Neuronal stem cell (in vitro differentiated cells): ENCODE measurements around the gene COPG2.

Experiments
- DNase-seq: peaks from one replicate; pipeline ENCODE4 v3.0.0-alpha.2; 2013; ENCODE audit warnings: low spot score
- H2AFZ ChIP-seq: one replicate; pipeline ENCODE4 v1.6.1; 2013; ENCODE audit warnings: mild to moderate bottlenecking, low read length, inconsistent platforms
- H2AK5ac ChIP-seq: 2 replicates; pipeline ENCODE4 v1.6.1; 2013; ENCODE audit warnings: low read depth, mild to moderate bottlenecking, inconsistent platforms, low read length, moderate library complexity, mixed read lengths
- H2BK120ac ChIP-seq: 2 replicates; pipeline ENCODE4 v1.6.1; 2013; ENCODE audit warnings: low read depth, mild to moderate bottlenecking, inconsistent platforms, low read length, moderate library complexity, mixed read lengths
- H2BK12ac ChIP-seq: one replicate; pipeline ENCODE4 v1.6.1; 2013; ENCODE audit warnings: low read length, inconsistent platforms
- H2BK15ac ChIP-seq: 2 replicates; pipeline ENCODE4 v1.6.1; 2013; ENCODE audit warnings: mild to moderate bottlenecking, low read length, inconsistent platforms, mixed read lengths
- H2BK5ac ChIP-seq: one replicate; pipeline ENCODE4 v1.6.1; 2013; ENCODE audit warnings: inconsistent platforms, mild to moderate bottlenecking, low read length, moderate library complexity
- H3K14ac ChIP-seq: one replicate; pipeline ENCODE4 v1.6.1; 2013; ENCODE audit warnings: low read length, inconsistent platforms
- H3K18ac ChIP-seq: 2 replicates; pipeline ENCODE4 v1.6.1; 2013; ENCODE audit warnings: low read length, inconsistent platforms
- H3K23ac ChIP-seq: 2 replicates; pipeline ENCODE4 v1.6.1; 2013; ENCODE audit warnings: low read depth, mild to moderate bottlenecking, mixed read lengths, low read length, inconsistent platforms; ENCODE audit not compliant: poor library complexity
- H3K27ac ChIP-seq: replicated peaks from 3 replicates; pipeline ENCODE4 v1.5.1; 2013; ENCODE audit warnings: low read length, inconsistent platforms
- H3K27me3 ChIP-seq, 3 experiments: 2 replicates each; pipeline ENCODE4 v1.6.1; 2013; ENCODE audit warnings: low read length in 3 of 3, mild to moderate bottlenecking in 2 of 3, inconsistent platforms in 1 of 3, low read depth in 1 of 3, mixed read lengths in 1 of 3, moderate library complexity in 1 of 3; ENCODE audit not compliant: control insufficient read depth in 3 of 3, insufficient read depth in 3 of 3
- H3K36me3 ChIP-seq, 2 donors: replicated peaks in 1 of 2; 2 replicates each; pipeline ENCODE4 v1.6.1; 2013; ENCODE audit warnings: low read length in 2 of 2; ENCODE audit not compliant: control insufficient read depth in 2 of 2, insufficient read depth in 2 of 2
- H3K4ac ChIP-seq: 2 replicates; pipeline ENCODE4 v1.6.1; 2013; ENCODE audit warnings: inconsistent platforms, mild to moderate bottlenecking, low read length, moderate library complexity
- H3K4me1 ChIP-seq, 2 donors: 1 replicate in 1 of 2; 2 replicates in 1 of 2; pipeline ENCODE4 v1.6.1; 2013; ENCODE audit warnings: low read length in 2 of 2, low read depth in 1 of 2; ENCODE audit not compliant: control insufficient read depth in 2 of 2, insufficient read depth in 1 of 2
- H3K4me2 ChIP-seq: one replicate; pipeline ENCODE4 v1.6.1; 2013; ENCODE audit warnings: mild to moderate bottlenecking, low read length, inconsistent platforms; ENCODE audit not compliant: insufficient read depth, poor library complexity, severe bottlenecking
- H3K4me3 ChIP-seq, 2 donors: 2 replicates each; pipeline ENCODE4 v1.5.1; 2013; ENCODE audit warnings: low read length in 2 of 2, mild to moderate bottlenecking in 2 of 2, inconsistent platforms in 1 of 2, moderate library complexity in 1 of 2
- H3K79me1 ChIP-seq: one replicate; pipeline ENCODE4 v1.6.1; 2013; ENCODE audit warnings: low read depth, mild to moderate bottlenecking, inconsistent platforms, low read length, moderate library complexity
- H3K9ac ChIP-seq: one replicate; pipeline ENCODE4 v1.6.1; 2013; ENCODE audit warnings: mild to moderate bottlenecking, low read depth, low read length, inconsistent platforms; ENCODE audit not compliant: poor library complexity
- H3K9me3 ChIP-seq, 2 donors: replicated peaks in 1 of 2; 2 replicates each; pipeline versions ENCODE3 to v1.6.1; 2013; ENCODE audit warnings: low read length in 2 of 2, mild to moderate bottlenecking in 2 of 2, inconsistent platforms in 1 of 2, low read depth in 1 of 2, mixed read lengths in 1 of 2, moderate library complexity in 1 of 2; ENCODE audit not compliant: control insufficient read depth in 2 of 2, insufficient read depth in 1 of 2
- H4K8ac ChIP-seq: one replicate; pipeline ENCODE4 v1.6.1; 2013; ENCODE audit warnings: low read depth, mild to moderate bottlenecking, inconsistent platforms, low read length, moderate library complexity
- H4K91ac ChIP-seq: one replicate; pipeline ENCODE4 v1.6.1; 2013; ENCODE audit warnings: low read length, low read depth, mild to moderate bottlenecking, inconsistent platforms; ENCODE audit not compliant: poor library complexity
- WGBS, 2 donors: extraction: QIAGEN DNeasy Blood & Tissue Kit; methylation state at CpG; one replicate each; pipeline ENCODE4 v1.1.7; 2013; ENCODE audit warnings: missing lambda C conversion rate in 2 of 2, mixed read lengths in 1 of 2; ENCODE audit not compliant: insufficient read length in 2 of 2, insufficient replicate concordance in 1 of 2; ENCODE audit errors: extremely low coverage in 2 of 2; 5-methylcytosine and 5-hydroxymethylcytosine counted together

COPG2 gene

DNA sequence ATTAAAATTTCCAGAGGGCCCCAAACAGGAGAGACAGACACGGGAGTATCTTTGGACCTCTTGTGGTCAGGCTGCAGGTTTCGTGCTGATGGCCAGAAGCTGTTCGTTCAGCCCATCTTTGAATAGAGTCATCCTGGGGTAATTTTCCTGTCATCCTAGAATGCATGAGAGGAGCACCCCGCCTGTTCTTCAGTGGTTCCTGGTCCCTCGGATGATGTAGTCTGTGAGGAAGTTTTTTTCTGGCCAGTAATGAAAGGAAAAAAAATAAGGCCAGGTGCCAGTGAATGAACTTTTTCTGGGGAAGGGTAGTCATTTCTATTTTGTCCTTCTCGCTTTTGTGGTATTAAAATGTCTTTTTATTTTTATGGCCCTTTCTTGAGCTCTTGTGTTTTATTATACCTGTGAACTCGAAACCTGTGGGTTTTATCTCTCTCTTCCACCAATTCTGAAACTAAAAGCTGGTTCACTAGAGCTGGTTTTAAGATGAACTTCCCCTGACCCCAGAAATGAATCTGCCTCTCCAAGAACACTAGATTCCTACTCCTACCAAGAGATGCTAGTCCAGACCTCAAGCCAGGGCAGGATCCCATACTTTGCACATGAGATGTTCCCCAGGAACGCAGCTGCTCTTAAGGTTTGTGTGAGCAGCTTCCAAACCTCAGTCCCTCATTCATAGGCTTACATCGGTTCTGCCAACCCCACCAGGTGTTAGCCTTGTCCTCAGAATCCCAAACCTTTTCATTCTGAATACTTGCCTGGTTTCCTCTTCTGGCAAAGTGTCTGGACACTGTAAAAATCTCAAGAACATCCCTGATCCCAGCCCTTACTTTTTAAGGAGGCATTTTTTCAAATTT lies 192.0 kb downstream of the COPG2 start:
- Histone ChIP-seq H2BK15ac (no peak overlapping the region), H2BK5ac (no peak overlapping the region), H3K4ac (no peak overlapping the region), H2BK120ac (no peak overlapping the region), H2BK12ac (no peak overlapping the region), H3K9ac (no peak overlapping the region), H3K27ac (no peak overlapping the region), H2AK5ac (no peak overlapping the region), H3K4me3 (no peak overlapping the region), H4K8ac (no peak overlapping the region), H3K36me3 (no peaks in the 10 kb centered on the region), H3K27me3 (no peaks in the 10 kb centered on the region), H3K23ac (no peak overlapping the region), H2AFZ (peak overlapping the region; percentile 74), H4K91ac (no peak overlapping the region), H3K9me3 (peaks cover 4 to 8% of the 10 kb centered on the region in 2 donors), H3K18ac (peak overlapping the region; percentile 27), H3K14ac (no peak overlapping the region), H3K4me1 (peaks cover 5 to 19% of the 10 kb centered on the region in 2 donors), H3K4me2 (no peak overlapping the region), H3K79me1 (no peaks in the 10 kb centered on the region)
- no CpG with 5 or more reads among the region's 9 CpGs for WGBS, 2 donors
- DNase-seq, result no peak

DNA sequence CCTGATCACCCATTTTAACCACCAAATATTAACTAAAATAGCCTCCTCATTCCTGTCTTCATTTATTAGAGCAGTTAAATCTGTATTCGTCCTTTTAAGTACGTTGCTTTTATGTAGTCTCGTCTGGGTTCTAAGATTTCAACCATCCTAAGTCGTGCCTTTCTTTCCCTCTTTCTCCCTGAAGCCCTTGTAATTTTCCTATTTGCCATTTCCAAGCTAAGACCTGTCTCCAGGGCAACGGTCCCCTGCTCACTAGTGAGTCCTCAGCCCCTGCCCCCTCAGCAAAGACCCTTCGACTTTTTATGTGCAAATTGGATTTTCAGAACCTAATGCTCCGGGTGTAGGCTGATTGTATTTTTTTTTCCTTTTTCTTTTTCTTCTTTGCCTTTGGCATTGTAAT lies 192.8 kb downstream of the COPG2 start:
- no peak overlapping the region for H3K9ac ChIP-seq
- H2AFZ ChIP-seq, result peak overlapping the region; percentile 74
- no CpG with 5 or more reads among the region's 7 CpGs for whole genome bisulfite sequencing, 2 donors
- no peak overlapping the region for H3K18ac ChIP-seq
- H2AK5ac ChIP-seq, result no peak overlapping the region
- no peak overlapping the region for H3K14ac ChIP-seq
- no peak overlapping the region for H2BK5ac ChIP-seq
- no peak overlapping the region for H4K91ac ChIP-seq
- no peaks in the 10 kb centered on the region for H3K79me1 ChIP-seq
- H4K8ac ChIP-seq, result no peak overlapping the region
- DNase-seq, result no peak
- H3K4ac ChIP-seq, result no peak overlapping the region
- H3K4me3 ChIP-seq, result no peak overlapping the region
- peaks cover 5 to 19% of the 10 kb centered on the region in 2 donors for H3K4me1 ChIP-seq
- peaks cover 4 to 8% of the 10 kb centered on the region in 2 donors for H3K9me3 ChIP-seq
- H3K27me3 ChIP-seq, result no peaks in the 10 kb centered on the region
- H2BK12ac ChIP-seq, result no peak overlapping the region
- H3K27ac ChIP-seq, result no peak overlapping the region
- H3K36me3 ChIP-seq, result no peaks in the 10 kb centered on the region
- H2BK120ac ChIP-seq, result no peak overlapping the region
- no peak overlapping the region for H3K23ac ChIP-seq
- no peak overlapping the region for H3K4me2 ChIP-seq
- no peak overlapping the region for H2BK15ac ChIP-seq

DNA sequence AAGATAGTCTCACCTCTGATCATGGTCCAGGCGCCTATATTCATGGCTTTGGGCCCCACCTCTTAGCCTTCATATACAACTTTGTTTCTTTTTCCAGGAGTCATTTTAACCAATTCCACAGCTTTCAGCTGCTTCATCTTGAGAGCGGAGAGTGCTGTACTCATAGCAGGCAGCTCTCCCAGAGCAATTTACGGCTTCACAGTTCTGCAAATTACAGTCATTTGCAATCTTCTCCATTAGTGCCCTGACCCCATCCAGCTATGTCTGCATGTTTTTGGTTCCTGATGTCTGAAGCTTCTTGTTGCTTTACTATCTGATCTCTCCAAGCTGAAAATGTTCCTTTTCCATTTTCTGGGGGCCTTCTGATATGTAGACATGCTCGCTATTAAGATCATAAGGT lies 194.7 kb downstream of the COPG2 start:
- Histone ChIP-seq H3K9me3 (peaks cover 4 to 8% of the 10 kb centered on the region in 2 donors), H2AFZ (peak overlapping the region; percentile 15), H3K9ac (no peak overlapping the region), H3K4me3 (no peak overlapping the region), H3K27me3 (no peaks in the 10 kb centered on the region), H3K27ac (no peak overlapping the region), H3K4me2 (no peak overlapping the region), H2BK5ac (no peak overlapping the region), H3K79me1 (no peaks in the 10 kb centered on the region), H3K4me1 (peaks cover 5 to 19% of the 10 kb centered on the region in 2 donors), H3K14ac (no peak overlapping the region), H3K36me3 (no peaks in the 10 kb centered on the region), H3K23ac (no peak overlapping the region), H3K18ac (no peak overlapping the region), H2BK12ac (no peak overlapping the region), H3K4ac (no peak overlapping the region), H2BK120ac (no peak overlapping the region), H2AK5ac (no peak overlapping the region), H2BK15ac (no peak overlapping the region), H4K8ac (no peak overlapping the region), H4K91ac (no peak overlapping the region)
- WGBS, 2 donors, result no CpG with 5 or more reads among the region's 4 CpGs
- DNase-seq, result no peak

DNA sequence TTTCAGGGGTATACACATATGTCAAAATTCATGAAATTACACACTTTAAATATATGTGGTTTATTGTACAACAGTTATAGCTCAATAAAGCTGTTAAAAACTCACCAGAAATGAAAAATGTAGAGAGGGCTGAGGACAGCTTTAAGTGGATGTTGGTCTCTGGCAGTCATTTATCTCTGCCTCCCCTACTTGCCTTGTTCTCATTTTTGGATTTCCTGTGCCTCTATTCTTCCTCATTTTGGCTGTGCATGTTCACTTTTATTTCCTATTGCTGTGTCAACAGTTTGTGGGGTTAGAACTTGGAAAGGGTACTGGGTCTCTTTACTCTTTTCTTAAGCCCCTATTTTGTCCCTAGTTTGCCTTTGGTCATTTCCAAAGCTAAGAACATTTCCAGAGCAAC lies 195.3 kb downstream of the COPG2 start:
- no peak overlapping the region for H3K9ac ChIP-seq
- no peak overlapping the region for H3K18ac ChIP-seq
- H2BK15ac ChIP-seq, result no peak overlapping the region
- H3K9me3 ChIP-seq, result peaks cover 4 to 5% of the 10 kb centered on the region in 2 donors
- H3K4ac ChIP-seq, result no peak overlapping the region
- no peak overlapping the region for H2AFZ ChIP-seq
- peaks cover 5 to 19% of the 10 kb centered on the region in 2 donors for H3K4me1 ChIP-seq
- no peaks in the 10 kb centered on the region for H3K79me1 ChIP-seq
- no peak for DNase-seq
- H3K23ac ChIP-seq, result no peak overlapping the region
- no peak overlapping the region for H3K27ac ChIP-seq
- H2AK5ac ChIP-seq, result no peak overlapping the region
- H2BK120ac ChIP-seq, result no peak overlapping the region
- no peak overlapping the region for H3K4me2 ChIP-seq
- H2BK12ac ChIP-seq, result no peak overlapping the region
- H4K8ac ChIP-seq, result no peak overlapping the region
- H3K27me3 ChIP-seq, result no peaks in the 10 kb centered on the region
- H4K91ac ChIP-seq, result no peak overlapping the region
- H3K4me3 ChIP-seq, result no peak overlapping the region
- H2BK5ac ChIP-seq, result no peak overlapping the region
- H3K14ac ChIP-seq, result no peak overlapping the region
- no peaks in the 10 kb centered on the region for H3K36me3 ChIP-seq
